A549 treated with dexamethasone at 1 μM for 4 hours (cell line): ENCODE data around the gene FKBP3. TPM values are rescaled to one million over a fixed set of nuclear protein-coding genes. Genes with fewer than 3 reads are reported as not detected.

ENCODE experiments used
- total RNA-seq: library from RNA; stranded (reverse); fragments of 200-300 nt; extraction: Qiagen RNA extraction; gene quantifications from 5 replicates; pipeline ENCODE4 v1.2.3, GENCODE V29; 2022

FKBP3 gene
- 119 to 149 TPM (median 122 TPM) in 5 replicates for total RNA-seq

GRCh38 chr14:45134051-45134958 is at the start of gene FKBP3:
Gene FKBP3 (minus strand): TSS chr14:45134481. CDS start chr14:45134456, 25 bp downstream.

GRCh38 chr14:45135659-45136395 is 1.5 kb upstream of the FKBP3 start, which contains the start of gene FANCM:
Gene FANCM (plus strand): TSS chr14:45135930. CDS start chr14:45136032, 102 bp downstream.

GRCh38 chr14:45083976-45084722 is 50.1 kb downstream of the FKBP3 start, which contains the start of gene PRPF39:
Gene PRPF39 (plus strand): TSS chr14:45084116. CDS start chr14:45095240, 11,124 bp downstream.

Other genes starting within 250 kb of the FKBP3 start
- gene KLHL28, start 172.5 kb downstream of the FKBP3 start, total RNA-seq: 4.8 to 8.5 TPM (median 5.6 TPM) in 5 replicates
- gene TOGARAM1, start 172.3 kb downstream of the FKBP3 start, total RNA-seq: 6.9 to 10.3 TPM (median 8.1 TPM) in 5 replicates
- 15.9 to 23.1 TPM (median 20.0 TPM) in 5 replicates for gene PRPF39, start 50.4 kb downstream of the FKBP3 start, total RNA-seq
- 3.4 to 6.8 TPM (median 5.6 TPM) in 5 replicates for gene FANCM, start 1.4 kb upstream of the FKBP3 start, total RNA-seq
- gene MIS18BP1, start 118.7 kb upstream of the FKBP3 start, total RNA-seq: 19.5 to 24.0 TPM (median 21.7 TPM) in 5 replicates